ENCODE data around the gene GSG1.

The GSG1 gene

DNA sequence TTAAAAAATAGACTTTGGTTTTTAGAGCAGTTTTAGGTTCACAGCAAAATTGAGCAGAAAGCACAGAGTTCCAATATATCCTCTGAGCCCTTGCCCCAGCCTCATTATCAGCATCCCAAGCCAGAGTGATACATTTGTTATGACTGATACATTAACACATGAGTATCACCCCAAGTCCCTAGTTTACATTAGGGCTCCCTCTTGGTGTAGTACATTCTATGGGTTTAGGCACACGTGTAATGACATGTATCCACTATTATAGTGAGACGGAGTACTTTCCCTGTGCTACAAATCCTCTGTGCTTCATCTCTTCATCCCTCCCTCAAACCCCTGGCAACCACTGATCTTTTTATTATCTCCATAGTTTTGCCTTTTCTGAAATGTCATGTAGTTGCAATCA, 22.5 kb upstream of the GSG1 start:
- TF ChIP-seq, protein P1, sequence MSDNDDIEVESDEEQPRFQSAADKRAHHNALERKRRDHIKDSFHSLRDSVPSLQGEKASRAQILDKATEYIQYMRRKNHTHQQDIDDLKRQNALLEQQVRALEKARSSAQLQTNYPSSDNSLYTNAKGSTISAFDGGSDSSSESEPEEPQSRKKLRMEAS (IDR thresholded peaks at IDR 0.05): no peak
- TF ChIP-seq TAF1 (IDR thresholded peaks at IDR 0.05; ENCODE audit: low read depth) (no peak), YY1 (IDR thresholded peaks at IDR 0.05; ENCODE audit: low read depth) (no peak), RAD21 (IDR thresholded peaks at IDR 0.05; ENCODE audit: low read depth) (no peak), ZBTB7A (IDR thresholded peaks at IDR 0.05; ENCODE audit: low read depth) (no peak), CEBPB (IDR thresholded peaks at IDR 0.05) (no peak), EP300 (IDR thresholded peaks at IDR 0.05; ENCODE audit: borderline replicate concordance) (no peak), EGR1 (IDR thresholded peaks at IDR 0.05) (no peak), FOXM1 (IDR thresholded peaks at IDR 0.05; ENCODE audit: borderline replicate concordance, low read depth) (no peak), TEAD4 (IDR thresholded peaks at IDR 0.05) (no peak), NFIC (IDR thresholded peaks at IDR 0.05) (no peak), TCF12 (IDR thresholded peaks at IDR 0.05; ENCODE audit: low read depth) (no peak), CREB1 (IDR thresholded peaks at IDR 0.05; ENCODE audit: low read depth) (no peak)
- TF ChIP-seq, protein P2, sequence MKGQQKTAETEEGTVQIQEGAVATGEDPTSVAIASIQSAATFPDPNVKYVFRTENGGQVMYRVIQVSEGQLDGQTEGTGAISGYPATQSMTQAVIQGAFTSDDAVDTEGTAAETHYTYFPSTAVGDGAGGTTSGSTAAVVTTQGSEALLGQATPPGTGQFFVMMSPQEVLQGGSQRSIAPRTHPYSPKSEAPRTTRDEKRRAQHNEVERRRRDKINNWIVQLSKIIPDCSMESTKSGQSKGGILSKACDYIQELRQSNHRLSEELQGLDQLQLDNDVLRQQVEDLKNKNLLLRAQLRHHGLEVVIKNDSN (IDR thresholded peaks at IDR 0.05): no peak
- TF ChIP-seq, protein P3, sequence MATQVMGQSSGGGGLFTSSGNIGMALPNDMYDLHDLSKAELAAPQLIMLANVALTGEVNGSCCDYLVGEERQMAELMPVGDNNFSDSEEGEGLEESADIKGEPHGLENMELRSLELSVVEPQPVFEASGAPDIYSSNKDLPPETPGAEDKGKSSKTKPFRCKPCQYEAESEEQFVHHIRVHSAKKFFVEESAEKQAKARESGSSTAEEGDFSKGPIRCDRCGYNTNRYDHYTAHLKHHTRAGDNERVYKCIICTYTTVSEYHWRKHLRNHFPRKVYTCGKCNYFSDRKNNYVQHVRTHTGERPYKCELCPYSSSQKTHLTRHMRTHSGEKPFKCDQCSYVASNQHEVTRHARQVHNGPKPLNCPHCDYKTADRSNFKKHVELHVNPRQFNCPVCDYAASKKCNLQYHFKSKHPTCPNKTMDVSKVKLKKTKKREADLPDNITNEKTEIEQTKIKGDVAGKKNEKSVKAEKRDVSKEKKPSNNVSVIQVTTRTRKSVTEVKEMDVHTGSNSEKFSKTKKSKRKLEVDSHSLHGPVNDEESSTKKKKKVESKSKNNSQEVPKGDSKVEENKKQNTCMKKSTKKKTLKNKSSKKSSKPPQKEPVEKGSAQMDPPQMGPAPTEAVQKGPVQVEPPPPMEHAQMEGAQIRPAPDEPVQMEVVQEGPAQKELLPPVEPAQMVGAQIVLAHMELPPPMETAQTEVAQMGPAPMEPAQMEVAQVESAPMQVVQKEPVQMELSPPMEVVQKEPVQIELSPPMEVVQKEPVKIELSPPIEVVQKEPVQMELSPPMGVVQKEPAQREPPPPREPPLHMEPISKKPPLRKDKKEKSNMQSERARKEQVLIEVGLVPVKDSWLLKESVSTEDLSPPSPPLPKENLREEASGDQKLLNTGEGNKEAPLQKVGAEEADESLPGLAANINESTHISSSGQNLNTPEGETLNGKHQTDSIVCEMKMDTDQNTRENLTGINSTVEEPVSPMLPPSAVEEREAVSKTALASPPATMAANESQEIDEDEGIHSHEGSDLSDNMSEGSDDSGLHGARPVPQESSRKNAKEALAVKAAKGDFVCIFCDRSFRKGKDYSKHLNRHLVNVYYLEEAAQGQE (IDR thresholded peaks at IDR 0.05; ENCODE audit: low read depth): no peak

DNA sequence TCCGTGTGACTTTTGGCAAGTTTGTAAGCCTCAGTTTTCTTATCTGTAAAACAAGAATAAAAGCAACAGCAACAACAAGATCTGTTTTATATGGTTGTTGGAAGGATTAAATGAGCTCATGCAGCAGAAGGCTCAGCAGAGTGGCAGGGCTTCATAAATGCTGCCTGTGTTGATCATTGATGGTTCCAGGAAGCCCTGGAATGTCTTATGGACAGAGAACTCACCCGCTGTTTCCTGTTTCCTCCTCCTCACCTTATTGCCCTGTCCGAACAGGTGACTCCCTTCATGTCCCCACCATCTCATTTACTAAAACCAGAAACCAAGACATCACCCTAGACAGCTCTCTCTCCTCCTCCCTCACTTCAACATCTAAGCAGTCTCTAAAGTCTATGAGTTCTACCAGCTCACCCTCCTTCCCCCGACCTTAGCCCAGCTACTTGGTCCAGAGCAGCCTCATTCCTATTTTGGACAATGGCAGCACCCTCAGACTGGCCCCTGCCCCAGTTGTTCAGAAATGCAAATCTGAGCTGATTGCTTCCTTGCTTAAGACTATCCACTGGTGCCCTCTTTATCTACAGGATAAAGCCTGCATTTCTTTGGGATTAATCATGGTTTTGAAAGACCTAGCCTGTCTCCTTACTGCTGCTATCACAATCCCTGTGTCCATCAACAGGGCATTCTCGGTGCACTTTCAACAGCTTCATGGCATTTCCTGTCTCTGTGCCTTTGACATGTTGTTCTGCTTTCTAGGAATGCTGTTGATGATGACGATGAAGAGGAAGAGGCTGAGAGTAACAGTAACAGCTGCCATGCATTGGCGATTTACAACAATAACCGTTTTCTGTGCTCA, 21.4 kb upstream of the GSG1 start:
- no peak for TF ChIP-seq NFIC (IDR thresholded peaks at IDR 0.05)
- TF ChIP-seq CEBPB (IDR thresholded peaks at IDR 0.05): no peak
- no peak for TF ChIP-seq ZBTB7A (IDR thresholded peaks at IDR 0.05; ENCODE audit: low read depth)
- TF ChIP-seq, protein P3 (IDR thresholded peaks at IDR 0.05; ENCODE audit: low read depth): no peak
- TF ChIP-seq TCF12 (IDR thresholded peaks at IDR 0.05; ENCODE audit: low read depth): peak; percentile 41; the same call in 1 of the 2 replicates
- TF ChIP-seq RAD21 (IDR thresholded peaks at IDR 0.05; ENCODE audit: low read depth): no peak
- TF ChIP-seq YY1 (IDR thresholded peaks at IDR 0.05; ENCODE audit: low read depth): no peak
- TF ChIP-seq, protein P2 (IDR thresholded peaks at IDR 0.05): no peak
- peak; percentile 78 for TF ChIP-seq TEAD4 (IDR thresholded peaks at IDR 0.05)
- no peak for TF ChIP-seq CREB1 (IDR thresholded peaks at IDR 0.05; ENCODE audit: low read depth)
- peak; percentile 33; the same call in 1 of the 2 replicates for TF ChIP-seq EP300 (IDR thresholded peaks at IDR 0.05; ENCODE audit: borderline replicate concordance)
- TF ChIP-seq FOXM1 (IDR thresholded peaks at IDR 0.05; ENCODE audit: borderline replicate concordance, low read depth): no peak
- TF ChIP-seq TAF1 (IDR thresholded peaks at IDR 0.05; ENCODE audit: low read depth): no peak

DNA sequence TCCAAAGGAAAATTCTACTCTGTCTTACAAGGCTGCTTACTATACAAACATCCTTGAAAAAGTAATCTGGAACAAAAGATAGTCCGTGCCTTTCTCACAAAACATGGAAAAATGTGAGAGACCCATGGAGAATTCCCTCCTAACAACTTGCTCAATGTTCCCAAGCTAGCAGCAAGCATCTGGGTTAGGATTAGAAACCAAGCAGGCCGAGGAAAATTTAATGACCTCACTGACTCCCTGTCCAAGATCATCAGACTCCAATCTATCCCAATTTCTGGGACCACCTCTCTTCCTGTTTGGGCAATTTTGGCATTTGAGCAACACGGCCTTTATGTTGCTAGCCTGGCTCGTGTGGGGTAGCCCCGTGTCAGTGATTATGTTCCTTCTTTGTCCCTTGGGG, 18.1 kb upstream of the GSG1 start:
- TF ChIP-seq NFIC (IDR thresholded peaks at IDR 0.05) (no peak), TAF1 (IDR thresholded peaks at IDR 0.05; ENCODE audit: low read depth) (no peak), TEAD4 (IDR thresholded peaks at IDR 0.05) (no peak), EGR1 (IDR thresholded peaks at IDR 0.05) (no peak), CEBPB (IDR thresholded peaks at IDR 0.05) (no peak)
- TF ChIP-seq, protein P3 (IDR thresholded peaks at IDR 0.05; ENCODE audit: low read depth): no peak
- TF ChIP-seq, protein P1 (IDR thresholded peaks at IDR 0.05): no peak
- TF ChIP-seq, protein P2 (IDR thresholded peaks at IDR 0.05): no peak
